AG20443 (cell line): ENCODE measurements around the gene PTPN1.
"Not testable (repeated sequence)": the region's sequence is repeated elsewhere in the genome, so short reads cannot be mapped to it uniquely, and the experiment has no call there.

ENCODE experiments used
- DNase-seq: peaks from one replicate; pipeline ENCODE4 v3.0.0; 2012; ENCODE audit warnings: low spot score, mixed read lengths

Gene PTPN1

DNA sequence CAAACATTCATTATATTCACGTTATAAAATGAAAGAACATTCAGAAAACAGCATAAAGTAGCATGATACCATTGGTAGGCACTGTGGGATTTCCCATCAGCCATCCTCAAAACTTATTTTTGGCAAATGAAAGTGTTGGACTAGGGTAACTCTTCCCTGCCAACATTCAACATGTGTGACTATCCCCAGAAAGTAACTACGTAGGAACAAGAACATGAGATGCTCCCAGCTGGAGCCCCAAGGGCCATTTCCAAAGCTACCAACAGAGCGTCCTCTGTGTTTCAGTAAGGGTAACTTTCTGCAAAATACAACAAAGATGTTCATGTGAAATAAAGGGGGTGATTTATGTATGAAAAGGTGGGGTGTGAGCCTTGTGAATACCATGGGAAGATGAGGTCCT is 28.4 kb upstream of the PTPN1 start:
- no peak for DNase-seq

GRCh38 chr20:50482396-50482981 is 27.7 kb upstream of the PTPN1 start:
- no peak for DNase-seq

DNA sequence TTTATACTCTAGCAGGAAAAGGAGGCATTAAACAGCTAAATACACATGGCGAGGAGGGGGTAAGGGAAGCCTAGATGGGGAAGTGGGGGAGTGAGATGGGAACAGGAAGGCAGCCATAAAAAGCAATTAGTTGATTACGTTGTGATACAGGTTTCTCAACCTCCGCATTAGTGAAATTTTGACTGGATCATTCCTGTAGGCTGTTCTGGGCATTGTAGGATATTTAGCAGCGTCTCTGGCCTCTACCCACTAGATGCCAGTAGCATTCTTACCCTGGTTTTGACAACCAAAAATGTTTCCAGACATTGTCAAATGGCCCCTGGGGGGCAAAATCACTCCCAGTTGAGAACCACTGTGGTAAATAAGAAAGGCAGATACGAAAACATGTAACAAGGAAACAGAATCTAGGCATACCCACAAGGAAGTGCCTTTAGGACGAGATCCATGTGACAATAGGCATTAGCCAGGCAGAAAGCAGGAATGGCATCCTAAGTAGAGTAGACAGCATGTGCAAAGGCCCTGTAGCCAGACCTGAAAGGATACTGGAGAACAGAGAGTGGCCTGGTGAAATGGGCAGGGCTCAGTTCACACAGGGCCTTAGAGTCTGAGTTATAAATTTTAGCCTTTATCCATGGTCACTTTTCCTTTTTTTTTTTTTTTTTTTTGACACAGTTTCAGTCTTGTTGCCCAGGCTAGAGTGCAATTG is 25.8 kb upstream of the PTPN1 start:
- DNase-seq = no peak

- DNase-seq = no peak
Observed at GRCh38 chr20:50487397-50487796, 22.8 kb upstream of the PTPN1 start.

DNA sequence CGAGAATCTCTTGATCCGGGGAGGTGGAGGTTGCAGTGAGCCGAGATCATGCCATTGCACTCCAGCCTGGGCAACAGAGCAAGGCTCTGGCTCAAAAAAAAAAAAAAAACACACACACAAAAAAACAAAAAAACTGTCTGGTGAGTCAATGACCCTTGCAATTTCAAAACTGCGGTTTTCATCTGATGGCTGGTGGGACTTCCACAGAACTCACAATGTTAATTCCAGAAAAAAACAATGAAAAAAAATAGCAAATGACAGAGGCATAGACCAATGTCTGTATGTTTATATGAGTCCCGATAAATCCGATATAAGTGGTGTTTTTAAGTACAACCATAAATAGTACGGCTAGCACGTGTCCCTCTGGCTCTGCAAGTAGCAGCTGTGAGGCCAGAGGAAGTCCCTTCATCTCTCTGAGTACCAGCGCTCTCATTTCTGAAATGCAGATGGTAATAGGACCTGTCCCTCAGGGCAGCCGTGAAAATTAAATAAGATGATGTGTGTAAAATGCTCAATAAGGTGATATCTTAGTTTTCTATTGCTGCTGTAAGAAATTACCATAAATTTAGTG is 21.9 kb upstream of the PTPN1 start:
- DNase-seq = no peak

- no peak for DNase-seq
Observed at GRCh38 chr20:50491168-50491567, 19.0 kb upstream of the PTPN1 start.

DNA sequence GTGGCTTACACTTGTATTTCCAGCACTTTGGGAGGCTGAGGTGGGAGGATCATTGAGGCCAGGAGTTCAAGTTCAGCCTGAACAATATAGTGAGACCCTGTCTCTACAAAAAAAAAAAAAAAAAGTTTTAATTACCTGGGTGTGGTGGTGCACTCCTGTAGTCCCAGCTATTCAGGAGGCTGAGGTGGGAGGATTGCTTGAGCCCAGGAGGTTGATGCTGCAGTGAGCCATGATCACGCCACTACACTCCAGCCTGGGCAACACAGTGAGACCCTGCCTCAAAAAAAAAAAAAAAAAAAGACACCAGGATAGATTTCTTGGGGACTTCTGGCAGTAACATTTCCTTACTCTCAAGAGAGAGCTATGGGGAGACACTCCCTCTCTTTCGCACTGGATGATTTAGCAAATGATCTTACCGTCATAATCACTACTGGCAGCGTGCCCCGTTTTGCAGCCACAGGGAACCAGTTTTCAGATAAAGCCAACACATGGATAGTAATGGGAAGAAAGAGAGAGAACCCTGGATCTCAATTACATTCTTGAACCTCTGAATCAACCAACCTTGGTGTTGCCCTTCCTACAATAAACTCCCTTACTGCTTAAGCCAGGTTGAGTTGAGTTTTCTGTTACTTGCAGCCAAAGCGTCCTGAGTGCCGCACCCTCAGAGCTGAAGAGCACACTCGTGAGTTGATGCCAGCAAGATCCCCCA is 18.1 kb upstream of the PTPN1 start:
- no peak for DNase-seq

- DNase-seq = no peak
Observed at GRCh38 chr20:50493881-50494253, 16.3 kb upstream of the PTPN1 start.

- no peak for DNase-seq
Observed at GRCh38 chr20:50494428-50494827, 15.8 kb upstream of the PTPN1 start.

DNA sequence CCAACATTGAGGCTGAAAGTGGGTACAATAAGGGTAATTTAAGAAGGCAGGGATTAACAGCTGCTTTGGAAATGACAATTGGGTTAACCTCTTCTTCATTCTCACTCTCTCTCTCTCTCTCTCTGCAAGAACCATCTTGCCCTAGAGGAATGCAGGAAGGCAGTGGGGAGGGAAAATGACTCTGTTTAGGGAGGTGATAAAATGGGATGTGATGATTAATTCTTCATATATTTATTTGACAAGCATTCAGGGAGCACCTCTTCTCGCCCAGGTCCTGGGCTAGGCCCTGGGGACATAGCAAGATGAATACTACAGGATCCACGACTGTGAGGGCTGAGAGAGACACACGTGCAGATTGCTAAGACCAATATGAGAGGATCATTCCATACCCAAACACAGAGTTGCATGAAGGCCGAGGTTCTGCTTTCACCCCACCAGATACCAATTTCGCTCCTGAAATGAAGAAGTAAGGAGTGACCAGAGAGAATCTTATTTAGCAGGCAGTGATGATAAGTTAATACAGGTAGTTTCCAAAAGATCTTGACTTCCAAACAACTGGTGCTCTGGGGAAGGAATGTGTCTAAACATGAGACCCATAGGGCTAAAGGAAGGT is 13.3 kb upstream of the PTPN1 start:
- no peak for DNase-seq

GRCh38 chr20:50498071-50498776 is 12.0 kb upstream of the PTPN1 start:
- peak; percentile 34 for DNase-seq

DNA sequence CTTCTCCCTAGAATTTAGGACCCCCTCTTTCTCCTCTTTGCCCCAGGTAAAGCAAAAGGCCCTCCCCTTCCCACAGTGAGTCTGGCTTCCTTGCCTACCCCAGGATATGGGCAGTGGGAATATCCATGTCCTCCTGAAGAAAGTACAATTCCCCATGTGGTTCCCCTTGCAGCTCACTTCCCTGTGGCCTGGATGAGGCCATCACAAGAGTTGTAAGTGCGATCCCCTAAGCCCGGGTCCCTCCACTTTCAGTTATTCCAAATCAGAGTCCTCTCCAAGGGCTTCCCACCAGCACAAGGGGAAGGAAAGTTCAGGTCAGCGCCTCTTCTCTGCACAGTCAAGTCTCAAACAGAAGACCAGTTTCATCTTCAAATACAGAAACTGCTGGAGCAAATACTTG is 10.2 kb upstream of the PTPN1 start:
- no peak for DNase-seq

- DNase-seq = no peak
Observed at GRCh38 chr20:50501972-50502745, 8.0 kb upstream of the PTPN1 start.

DNA sequence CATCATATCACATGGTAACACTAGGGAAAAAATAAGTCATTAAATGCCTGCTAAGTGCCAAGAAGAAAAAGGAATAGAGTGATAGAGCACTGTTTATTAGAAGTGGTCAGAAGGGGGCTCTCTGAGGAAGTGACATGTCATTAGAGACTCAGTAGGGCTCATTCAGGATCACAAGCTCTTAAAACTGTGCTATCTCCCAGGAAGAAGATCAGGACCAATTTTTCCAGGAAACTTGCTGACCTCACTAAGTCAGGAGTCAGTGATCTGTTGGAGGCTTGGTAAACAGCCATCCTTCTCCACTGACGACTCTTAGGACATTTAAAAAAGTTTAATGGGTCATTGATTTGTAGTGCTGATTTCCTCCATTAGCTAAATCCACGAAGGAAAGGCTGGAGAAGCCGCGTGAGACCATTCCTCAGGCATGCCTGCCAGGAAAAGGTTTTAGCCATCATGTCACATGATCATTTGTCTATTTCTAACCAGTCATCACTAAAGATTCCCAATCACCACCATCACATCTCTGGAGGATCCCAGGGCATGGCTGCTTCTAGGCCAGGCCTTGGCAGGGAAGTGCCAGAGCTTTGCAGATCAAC is 5.9 kb upstream of the PTPN1 start:
- DNase-seq = no peak

DNA sequence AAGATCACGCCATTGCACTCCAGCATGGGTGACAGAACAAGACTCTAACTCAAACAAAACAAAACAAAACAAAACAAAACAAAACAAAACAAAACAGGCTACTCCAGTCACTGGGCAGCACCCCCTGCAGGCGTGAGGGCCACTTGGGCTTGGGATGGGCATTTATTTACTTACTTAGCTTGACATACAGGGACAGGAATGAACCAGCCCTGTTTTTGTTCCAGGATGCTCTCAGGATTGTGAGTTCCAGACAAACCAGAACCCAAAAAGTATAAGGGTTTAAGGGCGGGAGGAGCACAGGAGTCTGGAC is 4.0 kb upstream of the PTPN1 start:
- no peak for DNase-seq

DNA sequence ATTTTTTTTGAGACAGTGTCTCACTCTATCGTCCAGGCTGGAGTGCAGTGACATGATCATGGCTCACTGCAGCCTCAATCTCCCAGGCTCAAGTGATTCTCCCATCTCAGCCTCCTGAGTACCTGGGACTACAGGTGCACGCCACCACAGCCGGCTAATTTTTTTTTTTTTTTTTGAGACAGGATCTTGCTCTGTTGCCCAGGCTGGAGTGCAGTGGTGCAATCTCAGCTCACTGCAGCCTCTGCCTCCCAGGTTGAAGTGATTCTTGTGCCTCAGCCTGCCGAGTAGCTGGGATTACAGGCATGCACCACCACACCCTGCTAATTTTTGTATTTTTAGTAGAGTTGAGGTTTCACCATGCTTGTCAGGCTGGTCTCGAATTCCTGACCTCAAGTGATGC is 2.4 kb upstream of the PTPN1 start:
- not testable (repeated sequence) for DNase-seq

DNA sequence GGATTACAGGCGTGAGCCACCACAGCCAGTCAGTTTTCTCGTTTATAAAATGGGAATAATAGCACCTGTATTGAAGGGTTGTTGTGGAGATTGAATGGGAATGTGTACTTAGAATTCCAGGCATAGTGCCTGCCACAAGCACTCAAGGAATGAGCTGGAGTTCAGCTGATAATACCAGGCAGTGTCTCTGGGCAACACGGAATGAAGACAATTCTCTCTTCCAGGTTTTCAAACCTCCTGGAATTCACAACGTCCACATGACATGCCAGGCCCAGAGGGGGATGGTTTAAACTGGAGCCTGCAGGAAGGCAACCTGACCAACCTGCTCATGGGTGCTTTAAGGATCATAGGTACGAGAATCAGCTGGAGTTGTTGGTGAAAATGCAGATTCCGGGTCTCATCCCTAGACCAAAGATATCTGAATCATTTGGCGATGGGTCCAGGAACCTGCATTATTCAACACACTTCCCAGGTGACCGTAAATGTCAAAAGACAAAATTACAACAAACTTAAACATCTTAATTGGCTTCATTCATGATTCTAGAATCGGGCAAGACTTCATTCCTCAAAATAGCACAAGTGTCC is 1.9 kb upstream of the PTPN1 start:
- DNase-seq = peak; percentile 9

DNA sequence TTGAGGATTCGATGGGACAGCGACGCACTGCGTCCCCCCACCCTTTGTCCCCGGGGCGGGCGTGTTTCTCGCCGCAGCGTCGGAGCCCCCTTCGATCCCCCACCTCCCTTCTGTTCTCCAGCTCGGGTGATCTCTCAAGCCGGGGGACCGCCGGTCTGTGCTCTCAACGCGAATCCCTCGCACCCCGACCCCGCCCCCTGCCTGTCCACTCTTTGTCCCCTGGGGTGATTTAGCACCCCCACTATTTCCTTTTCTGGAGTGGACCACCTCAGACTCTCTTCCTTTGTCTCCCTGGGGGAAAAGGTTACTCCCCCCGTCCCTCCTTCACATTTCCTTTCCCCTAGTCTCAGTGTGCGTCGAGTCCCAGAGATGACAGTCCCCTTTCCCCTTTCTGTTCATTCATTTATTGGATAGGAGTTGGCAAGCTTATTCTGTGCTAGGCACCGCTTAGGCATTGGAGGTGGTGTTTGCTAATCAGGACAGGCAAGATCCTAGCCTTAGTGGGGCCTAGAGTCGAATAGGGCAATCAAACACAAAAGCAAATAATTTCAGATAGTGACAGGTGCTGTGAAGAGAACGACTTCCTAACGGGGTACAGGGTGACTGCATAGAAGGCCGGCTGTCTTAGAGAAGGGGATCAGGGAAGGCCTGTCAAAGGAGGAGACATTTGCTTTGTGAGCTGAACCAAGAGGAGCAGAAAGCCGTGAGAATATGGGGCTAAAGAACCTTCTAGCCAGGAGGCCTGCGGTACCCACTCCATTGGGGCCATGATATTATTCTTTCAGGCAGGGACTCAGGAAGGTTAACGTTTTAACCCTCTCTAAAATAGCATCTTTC is 741 bp downstream of the PTPN1 start:
- DNase-seq = peak; percentile 11

GRCh38 chr20:50512323-50512722 is 2.1 kb downstream of the PTPN1 start:
- DNase-seq = no peak
